GM21529 (cell line): ENCODE measurements around the gene KIF16B.
"Not testable (repeated sequence)": the region's sequence is repeated elsewhere in the genome, so short reads cannot be mapped to it uniquely, and the experiment has no call there.

Source experiments
- ATAC-seq: cut with Tn5 transposase; IDR thresholded peaks from one replicate; pipeline ENCODE4 v1.9.1; 2021; ENCODE audit not compliant: unreplicated experiment

The KIF16B gene

GRCh38 chr20:16573001-16573965 is at the start of gene KIF16B:
Gene KIF16B (minus strand): TSS chr20:16573448. CDS start chr20:16573275, 173 bp downstream.
- ATAC-seq, result peak; percentile 79

- no peak for ATAC-seq
These were observed 49.3 kb upstream of the KIF16B start for GRCh38 chr20:16622501-16622900.

- no peak for ATAC-seq
These were observed 48.3 kb upstream of the KIF16B start for GRCh38 chr20:16621435-16622141.

GRCh38 chr20:16620961-16621360 is 47.7 kb upstream of the KIF16B start:
- ATAC-seq, result no peak

- no peak for ATAC-seq
These were observed 46.7 kb upstream of the KIF16B start for GRCh38 chr20:16619953-16620352.

GRCh38 chr20:16617056-16617455 is 43.8 kb upstream of the KIF16B start:
- ATAC-seq, result no peak

- no peak for ATAC-seq
These were observed 43.1 kb upstream of the KIF16B start for GRCh38 chr20:16616317-16616716.

GRCh38 chr20:16615199-16615598 is 42.0 kb upstream of the KIF16B start:
- no peak for ATAC-seq

GRCh38 chr20:16613954-16614353 is 40.7 kb upstream of the KIF16B start:
- no peak for ATAC-seq

GRCh38 chr20:16612706-16613105 is 39.5 kb upstream of the KIF16B start:
- ATAC-seq, result no peak

GRCh38 chr20:16611817-16612216 is 38.6 kb upstream of the KIF16B start:
- ATAC-seq, result no peak

- ATAC-seq, result no peak
These were observed 35.8 kb upstream of the KIF16B start for GRCh38 chr20:16609066-16609465.

- ATAC-seq, result no peak
These were observed 35.0 kb upstream of the KIF16B start for GRCh38 chr20:16608277-16608650.

GRCh38 chr20:16607364-16608276 is 34.4 kb upstream of the KIF16B start:
- ATAC-seq, result no peak

GRCh38 chr20:16606468-16607070 is 33.3 kb upstream of the KIF16B start:
- ATAC-seq, result no peak

GRCh38 chr20:16601047-16601446 is 27.8 kb upstream of the KIF16B start:
- no peak for ATAC-seq

GRCh38 chr20:16599257-16599656 is 26.0 kb upstream of the KIF16B start:
- no peak for ATAC-seq

- no peak for ATAC-seq
These were observed 23.7 kb upstream of the KIF16B start for GRCh38 chr20:16596991-16597390.

- ATAC-seq, result not testable (repeated sequence)
These were observed 23.2 kb upstream of the KIF16B start for GRCh38 chr20:16596404-16596803.

- no peak for ATAC-seq
These were observed 22.1 kb upstream of the KIF16B start for GRCh38 chr20:16595376-16595775.
